Measurements from ENCODE around the gene SYT3.

GRCh38 chr19:50664204-50664603 lies 24.5 kb upstream of the SYT3 start:
- TF ChIP-seq CTCF (IDR thresholded peaks at IDR 0.05; ENCODE audit: insufficient read depth, low read length) (no peak), SPI1 (IDR thresholded peaks at IDR 0.05; ENCODE audit: borderline replicate concordance, low read depth) (no peak)

Measured in HL-60 (cell line).